HTERT RPE-1 (cell line): ENCODE measurements around the gene MFGE8.

Experiments
- in situ Hi-C: fragments of 300-500 bp; cut with MboI; formaldehyde crosslinking; loops from 4 replicates; pipeline ENCODE4 v1.14.3; 2020; ENCODE audit warnings: low sequenced_read_pairs

Gene MFGE8

GRCh38 chr15:88874684-88875083, 38.5 kb downstream of the MFGE8 start:
- in situ Hi-C loops = no loop called here

GRCh38 chr15:88874275-88874674, 38.9 kb downstream of the MFGE8 start:
- in situ Hi-C loops = no loop called here

DNA sequence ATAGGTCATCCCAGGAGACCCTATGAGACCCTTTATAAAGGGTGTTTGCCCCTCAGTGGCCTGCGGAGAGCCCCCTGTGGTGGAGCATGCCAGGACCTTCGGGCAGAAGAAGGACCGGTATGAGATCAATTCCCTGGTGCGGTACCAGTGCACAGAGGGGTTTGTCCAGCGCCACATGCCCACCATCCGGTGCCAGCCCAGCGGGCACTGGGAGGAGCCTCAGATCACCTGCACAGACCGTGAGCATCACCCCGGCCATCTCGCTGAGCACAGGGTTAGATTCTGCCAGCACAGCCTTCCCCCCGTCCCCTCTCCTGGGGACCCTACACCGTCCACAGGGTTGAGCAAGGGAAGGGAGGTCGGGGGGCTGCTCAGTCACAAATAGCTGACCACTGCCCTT, 39.4 kb downstream of the MFGE8 start:
- in situ Hi-C loops = no loop called here

DNA sequence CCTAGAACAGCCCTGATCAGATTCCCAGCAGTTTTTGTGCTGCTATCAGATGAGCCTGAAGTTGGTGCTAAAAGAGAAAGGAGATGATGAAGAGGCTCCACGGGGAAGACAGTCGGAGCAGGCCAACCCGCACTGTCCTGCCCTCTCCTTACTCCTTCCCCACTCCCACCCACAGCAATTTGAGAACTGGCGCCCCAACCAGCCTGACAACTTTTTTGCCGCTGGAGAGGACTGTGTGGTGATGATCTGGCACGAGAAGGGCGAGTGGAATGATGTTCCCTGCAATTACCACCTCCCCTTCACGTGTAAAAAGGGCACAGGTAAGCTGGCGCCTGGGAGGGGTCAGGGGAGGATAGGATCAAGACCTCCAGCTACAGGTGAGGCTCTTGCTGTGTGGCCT, 40.5 kb downstream of the MFGE8 start:
- in situ Hi-C loops = no loop called here

DNA sequence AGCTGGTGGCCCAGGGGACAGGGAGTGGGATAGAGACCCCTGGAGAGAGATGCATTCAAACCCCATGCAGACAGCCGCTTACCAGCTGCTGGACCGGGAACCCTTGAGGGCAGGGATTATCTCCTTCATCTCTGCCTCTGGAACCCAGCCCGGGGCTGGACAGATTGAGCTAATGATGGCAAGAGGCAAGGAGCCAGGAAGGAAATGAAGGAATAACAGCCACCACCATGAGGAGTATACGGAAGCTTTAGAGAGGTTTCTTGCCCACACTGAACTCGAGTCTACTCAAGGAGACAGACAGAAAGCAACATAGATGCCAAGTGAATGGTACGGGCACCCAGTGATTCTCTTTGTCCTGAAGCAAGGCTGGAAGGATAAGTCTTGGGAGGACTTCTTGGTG, 41.1 kb downstream of the MFGE8 start:
- in situ Hi-C loops = no loop called here

DNA sequence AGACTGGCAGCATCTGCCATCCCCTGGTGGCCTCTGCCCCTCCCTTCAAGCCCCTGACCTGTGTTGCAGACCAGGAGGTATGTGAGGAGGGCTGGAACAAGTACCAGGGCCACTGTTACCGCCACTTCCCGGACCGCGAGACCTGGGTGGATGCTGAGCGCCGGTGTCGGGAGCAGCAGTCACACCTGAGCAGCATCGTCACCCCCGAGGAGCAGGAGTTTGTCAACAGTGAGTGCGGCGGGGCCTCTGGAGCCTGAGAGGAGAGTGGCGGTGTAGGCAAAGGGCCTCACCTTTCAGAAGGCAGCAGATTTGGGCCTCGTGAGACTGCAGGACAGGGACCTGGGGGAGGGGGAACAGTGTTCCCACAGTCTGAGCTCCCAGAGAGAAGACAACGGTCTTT, 41.9 kb downstream of the MFGE8 start:
- in situ Hi-C loops = no loop called here

DNA sequence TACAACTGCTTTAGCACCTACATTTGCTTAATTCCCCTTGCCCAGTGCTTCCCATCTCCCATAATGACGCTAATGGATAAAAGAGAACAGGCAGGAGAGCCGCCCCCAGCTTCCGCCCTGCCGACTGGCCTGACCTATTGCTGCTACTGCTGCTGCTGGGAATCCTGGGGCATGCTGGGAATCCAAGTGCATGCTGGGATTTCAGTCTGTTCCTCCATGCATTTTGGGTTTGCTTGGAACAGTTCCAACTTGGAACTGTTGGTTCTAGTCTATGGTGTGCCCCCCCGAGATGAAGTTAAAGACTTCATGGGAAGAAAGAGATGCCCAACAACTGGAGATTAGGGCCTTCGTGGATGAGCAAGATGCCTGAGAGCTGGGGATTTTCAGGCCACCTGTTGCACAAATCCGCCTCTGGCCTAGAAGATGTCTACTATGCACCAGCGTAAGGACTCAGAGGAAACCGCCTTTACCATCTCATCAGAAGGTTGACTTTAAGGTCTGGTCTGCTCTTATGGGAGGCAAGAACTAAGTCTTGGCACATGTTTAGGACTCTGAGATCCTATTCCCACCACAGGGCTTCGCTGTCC, 46.8 kb downstream of the MFGE8 start:
- in situ Hi-C loops = no loop called here

DNA sequence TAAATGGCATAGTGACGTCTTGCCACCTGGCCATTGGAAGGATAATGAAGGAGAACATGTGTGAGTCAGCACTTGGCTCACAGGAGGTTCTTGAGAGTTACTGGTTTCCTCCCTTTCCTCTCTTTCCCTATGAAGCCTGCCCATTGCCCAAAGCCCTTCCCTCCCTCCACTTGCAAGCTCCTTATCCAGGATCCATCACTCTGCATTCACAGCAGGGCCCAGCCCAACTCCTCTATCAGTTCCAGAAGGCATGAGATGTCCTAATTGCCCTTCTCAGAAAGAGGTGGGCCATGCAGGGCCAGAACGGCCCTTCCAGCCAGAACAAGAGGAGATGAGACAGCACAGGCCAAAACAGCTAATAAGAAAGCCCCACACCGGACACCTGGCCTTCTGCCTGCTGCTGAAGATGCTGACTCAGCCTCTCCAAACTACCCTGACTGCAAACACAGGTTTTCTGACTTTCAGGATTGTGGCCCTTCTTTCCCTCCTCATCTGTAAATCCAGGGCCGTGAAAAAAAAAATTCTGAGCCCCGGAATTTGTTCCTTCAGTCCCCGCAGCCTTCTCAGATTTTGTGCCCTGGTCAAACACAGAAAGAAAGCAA, 47.6 kb downstream of the MFGE8 start:
- in situ Hi-C loops = no loop called here

- in situ Hi-C loops = no loop called here
Measured at GRCh38 chr15:88864861-88865497, 48.2 kb downstream of the MFGE8 start.

DNA sequence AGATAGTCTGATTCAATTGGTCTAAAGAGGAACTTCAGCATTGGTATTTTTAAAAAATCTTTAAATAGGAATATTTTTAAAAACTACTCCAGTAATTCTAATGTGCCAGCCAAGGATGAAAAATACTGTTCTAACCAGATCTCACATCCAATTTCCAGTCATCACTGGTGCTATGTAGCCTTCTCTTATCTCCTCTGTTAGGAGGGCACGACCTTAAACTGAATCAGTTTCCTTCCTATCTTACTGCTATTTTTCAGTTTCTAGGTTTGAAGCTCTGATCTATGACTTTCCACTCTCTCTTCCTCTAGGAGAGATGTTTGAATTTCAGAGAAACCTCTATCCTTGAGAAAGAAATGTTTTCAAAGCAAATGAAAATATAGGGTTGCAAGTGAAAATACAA, 49.8 kb downstream of the MFGE8 start:
- in situ Hi-C loops = no loop called here

- in situ Hi-C loops = no loop called here
Measured at GRCh38 chr15:88860212-88860611, 53.0 kb downstream of the MFGE8 start.

GRCh38 chr15:88859550-88859949, 53.6 kb downstream of the MFGE8 start:
- in situ Hi-C loops = no loop called here

DNA sequence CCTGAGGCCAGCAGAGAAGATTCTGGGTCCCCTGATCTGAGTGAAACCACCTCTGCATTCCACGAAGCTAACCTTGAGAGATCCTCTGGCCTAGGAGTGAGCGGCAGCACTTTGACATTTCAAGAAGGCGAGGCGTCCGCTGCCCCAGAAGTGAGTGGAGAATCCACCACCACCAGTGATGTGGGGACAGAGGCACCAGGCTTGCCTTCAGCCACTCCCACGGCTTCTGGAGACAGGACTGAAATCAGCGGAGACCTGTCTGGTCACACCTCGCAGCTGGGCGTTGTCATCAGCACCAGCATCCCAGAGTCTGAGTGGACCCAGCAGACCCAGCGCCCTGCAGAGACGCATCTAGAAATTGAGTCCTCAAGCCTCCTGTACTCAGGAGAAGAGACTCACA, 54.2 kb downstream of the MFGE8 start:
- in situ Hi-C loops = no loop called here

GRCh38 chr15:88852476-88852875, 60.7 kb downstream of the MFGE8 start:
- in situ Hi-C loops = no loop called here

DNA sequence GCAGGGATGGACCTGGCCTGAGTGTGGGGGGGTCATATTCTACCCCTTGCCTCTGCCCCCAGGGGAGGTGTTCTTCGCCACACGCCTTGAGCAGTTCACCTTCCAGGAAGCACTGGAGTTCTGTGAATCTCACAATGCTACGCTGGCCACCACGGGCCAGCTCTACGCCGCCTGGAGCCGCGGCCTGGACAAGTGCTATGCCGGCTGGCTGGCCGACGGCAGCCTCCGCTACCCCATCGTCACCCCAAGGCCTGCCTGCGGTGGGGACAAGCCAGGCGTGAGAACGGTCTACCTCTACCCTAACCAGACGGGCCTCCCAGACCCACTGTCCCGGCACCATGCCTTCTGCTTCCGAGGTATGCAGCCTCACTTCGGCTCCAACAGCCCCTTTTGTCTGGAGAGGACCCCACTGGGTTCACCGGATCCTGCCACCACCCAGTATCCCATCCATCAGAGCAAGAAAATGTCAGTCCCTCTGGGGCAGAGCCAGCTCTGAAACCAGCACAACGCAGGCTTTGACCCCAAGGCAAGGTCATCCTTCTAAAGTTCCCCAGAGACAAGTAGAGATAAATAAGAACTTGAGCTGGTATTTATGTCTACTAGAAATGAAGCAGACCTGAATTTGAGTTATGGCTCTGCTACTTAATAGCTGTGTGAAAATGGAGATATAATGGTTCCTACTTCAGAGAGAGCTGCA, 63.7 kb downstream of the MFGE8 start:
- in situ Hi-C loops = no loop called here
